AML-193 (cell line): Measurements from ENCODE around the gene NSG2.
A peak's percentile ranks its signal among the peaks of the same experiment; 100 is the strongest.
"Not testable (repeated sequence)": the region's sequence is repeated elsewhere in the genome, so short reads cannot be mapped to it uniquely, and the experiment has no call there.

ENCODE experiments used
- DNase-seq, 2 experiments: peaks; one replicate each; lab custom pipeline; 2025; lab: John Stamatoyannopoulos, UW

Gene NSG2

GRCh38 chr5:174101195-174101730 is 55.8 kb downstream of the NSG2 start:
- DNase-seq, result no peak

DNA sequence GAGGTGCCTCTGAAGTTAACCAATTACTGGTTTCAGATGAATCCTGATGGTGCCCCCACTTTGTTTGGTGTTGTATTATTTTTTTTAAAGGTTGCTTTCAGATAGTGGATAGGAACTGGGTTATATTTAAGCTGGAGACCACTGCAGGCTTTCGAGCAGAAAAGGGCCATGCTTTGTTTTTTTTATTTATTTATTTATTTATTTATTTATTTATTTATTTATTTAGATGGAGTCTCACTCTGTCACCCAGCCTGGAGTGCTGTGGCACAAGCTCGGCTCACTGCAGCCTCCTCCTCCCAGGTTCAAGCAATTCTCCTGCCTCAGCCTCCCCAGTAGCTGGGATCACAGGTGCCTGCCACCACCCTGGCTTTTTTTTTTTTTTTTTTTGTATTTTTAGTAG is 57.1 kb downstream of the NSG2 start:
- not testable (repeated sequence) for DNase-seq

DNA sequence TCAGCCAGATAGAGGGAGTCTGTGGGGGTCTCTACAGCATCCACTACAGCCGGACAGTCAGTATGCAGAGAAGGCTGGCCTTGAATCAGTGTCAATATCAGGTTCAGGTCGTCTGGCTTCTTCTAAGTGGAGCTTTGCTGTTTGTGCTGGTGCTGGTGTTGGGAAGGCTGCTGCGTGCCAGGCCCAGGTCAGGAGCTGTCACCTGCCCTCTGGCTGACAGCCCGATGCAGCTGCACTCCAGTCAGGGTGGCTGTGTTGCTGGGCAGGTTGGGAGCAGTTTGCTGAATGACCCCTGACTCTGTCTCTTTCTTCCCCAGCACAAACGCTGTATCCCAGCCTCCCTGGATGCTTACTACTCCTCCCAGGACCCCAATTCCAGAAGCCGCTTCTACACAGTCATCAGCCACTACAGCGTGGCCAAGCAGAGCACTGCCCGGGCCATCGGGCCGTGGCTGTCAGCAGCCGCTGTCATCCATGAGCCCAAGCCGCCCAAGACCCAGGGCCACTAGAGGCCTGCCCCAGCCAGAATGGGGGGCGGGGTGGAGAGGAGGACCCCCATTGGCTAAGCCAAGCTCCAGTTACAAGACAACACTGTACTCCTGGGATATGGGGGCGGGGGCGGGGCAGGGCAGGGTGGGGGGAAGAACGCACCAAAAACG is 61.6 kb downstream of the NSG2 start:
- DNase-seq, result no peak

- no peak for DNase-seq
Observed at GRCh38 chr5:174108745-174109144, 63.2 kb downstream of the NSG2 start.

GRCh38 chr5:174109698-174110260 is 64.3 kb downstream of the NSG2 start:
- DNase-seq, result peak in 1 of 2 experiments; percentile 6

- no peak for DNase-seq
Observed at GRCh38 chr5:174110310-174110709, 64.8 kb downstream of the NSG2 start.

DNA sequence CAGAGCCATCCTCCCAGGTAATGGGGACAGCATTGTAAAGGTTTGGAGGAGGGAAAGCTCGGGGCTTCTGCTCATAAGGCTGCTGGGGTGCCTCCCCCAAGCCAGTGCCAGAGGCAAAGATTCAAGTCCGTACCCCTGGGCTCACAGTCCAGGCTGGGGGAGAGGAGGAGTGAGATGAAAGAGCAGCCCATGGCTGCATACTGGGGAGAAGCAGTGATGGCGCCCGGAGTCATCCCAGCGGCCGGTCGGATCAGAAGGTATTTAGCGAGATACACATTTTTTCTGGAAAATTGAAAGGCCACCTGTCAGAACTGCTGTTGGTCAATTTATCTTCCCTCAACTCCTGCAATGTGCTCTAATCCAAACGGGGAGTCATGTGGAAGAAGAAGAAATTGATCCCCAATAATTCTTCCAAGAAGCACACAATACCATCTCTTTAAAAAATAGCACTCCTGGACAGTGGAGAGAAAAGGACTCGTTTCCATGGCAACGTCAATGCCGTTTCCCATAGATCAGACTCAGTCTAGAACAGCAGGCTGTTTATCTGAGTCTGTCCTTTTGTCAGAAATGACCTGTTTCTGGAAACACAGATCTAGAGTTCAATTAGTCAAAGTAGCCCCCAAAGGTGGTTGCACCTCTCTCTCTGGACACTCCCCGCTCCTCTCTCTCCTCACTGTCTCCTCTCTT is 65.9 kb downstream of the NSG2 start:
- DNase-seq, result no peak

DNA sequence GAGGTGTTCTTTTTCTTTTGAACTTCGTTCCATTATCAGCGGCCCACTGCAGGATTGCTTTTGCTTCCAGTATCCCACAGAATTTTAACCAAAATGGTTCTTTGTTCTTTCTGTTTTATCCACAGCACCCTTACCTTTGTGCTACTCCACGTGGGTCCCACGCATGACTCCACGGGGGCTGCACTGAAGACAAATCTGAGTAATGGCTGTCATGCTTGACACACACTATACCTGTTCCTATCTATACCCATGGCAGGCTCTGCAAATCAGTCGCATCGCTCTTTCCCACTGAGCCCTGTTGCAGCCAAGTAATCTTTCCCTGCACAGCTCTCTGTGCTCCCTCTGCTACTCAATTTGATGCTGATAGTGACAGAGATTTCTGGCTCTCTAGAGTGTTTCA is 69.7 kb downstream of the NSG2 start:
- no peak for DNase-seq

DNA sequence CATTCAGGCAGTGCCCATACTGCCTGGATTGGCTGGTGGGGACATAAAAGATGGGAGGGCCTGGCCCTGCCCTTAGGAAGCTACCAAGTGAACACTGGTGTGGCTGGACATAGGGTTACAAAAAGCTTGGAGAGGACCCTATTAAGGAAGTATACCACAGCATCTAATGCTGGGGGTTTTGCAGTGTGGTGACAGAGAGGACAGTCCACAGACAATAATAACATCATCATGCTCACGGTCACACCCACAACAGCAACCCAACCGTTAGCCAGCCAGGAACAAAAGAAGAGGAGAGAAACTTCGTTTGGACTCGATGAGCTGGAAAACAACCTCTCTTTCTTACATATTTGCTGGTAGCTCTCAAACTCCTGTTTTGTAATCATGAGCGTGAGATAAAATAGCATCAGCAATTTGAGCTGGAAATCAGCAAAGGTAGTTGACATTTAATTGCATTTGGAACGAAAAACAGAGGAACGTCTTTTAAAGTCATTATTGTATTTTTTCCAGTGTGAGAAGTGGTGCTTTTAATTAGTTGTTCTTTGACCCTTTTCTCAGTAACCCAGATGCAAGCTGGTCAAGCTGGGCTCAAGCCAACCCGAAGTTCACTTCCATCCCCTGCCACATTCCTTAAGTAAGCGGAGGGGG is 73.4 kb downstream of the NSG2 start:
- DNase-seq, result no peak

- no peak for DNase-seq
Observed at GRCh38 chr5:174119468-174119881, 74.0 kb downstream of the NSG2 start.

- no peak for DNase-seq
Observed at GRCh38 chr5:174120401-174121005, 75.0 kb downstream of the NSG2 start.

DNA sequence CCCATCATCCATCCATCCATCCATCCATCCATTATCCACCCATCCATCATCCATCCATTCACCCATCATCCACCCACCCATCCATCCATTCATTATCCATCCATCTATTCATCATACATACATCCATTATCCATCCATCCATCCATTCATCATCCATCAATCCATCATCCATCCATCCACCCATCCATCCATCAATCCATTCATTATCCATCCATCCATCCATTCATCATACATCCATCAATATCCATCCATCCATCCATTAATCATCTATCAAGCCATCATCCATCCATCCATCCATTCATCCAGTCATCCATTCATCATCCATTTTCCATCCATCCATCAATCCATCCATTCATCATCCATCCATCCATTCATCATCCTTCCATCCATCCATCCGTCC is 89.0 kb downstream of the NSG2 start:
- no peak for DNase-seq

DNA sequence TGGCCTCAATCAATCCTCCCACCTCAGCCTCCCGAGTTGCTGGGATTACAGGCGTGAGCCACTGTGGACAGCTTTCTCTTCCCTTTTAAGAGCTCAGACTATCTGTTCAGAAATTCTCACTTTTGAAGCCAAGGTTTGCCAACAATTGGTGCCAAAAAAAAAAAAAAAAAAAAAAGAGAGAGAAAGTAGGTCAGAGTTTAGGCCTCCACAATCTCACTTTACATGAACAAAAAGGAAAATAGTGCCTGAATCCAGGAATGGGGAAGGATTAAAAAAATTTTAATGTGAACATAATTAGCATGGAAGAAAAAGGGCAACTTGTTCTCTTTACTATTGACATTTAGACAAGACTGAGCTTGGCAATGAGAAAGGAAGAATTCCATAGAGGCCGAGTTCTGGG is 94.1 kb downstream of the NSG2 start:
- no peak for DNase-seq

- no peak for DNase-seq
Observed at GRCh38 chr5:174140452-174141020, 95.0 kb downstream of the NSG2 start.

DNA sequence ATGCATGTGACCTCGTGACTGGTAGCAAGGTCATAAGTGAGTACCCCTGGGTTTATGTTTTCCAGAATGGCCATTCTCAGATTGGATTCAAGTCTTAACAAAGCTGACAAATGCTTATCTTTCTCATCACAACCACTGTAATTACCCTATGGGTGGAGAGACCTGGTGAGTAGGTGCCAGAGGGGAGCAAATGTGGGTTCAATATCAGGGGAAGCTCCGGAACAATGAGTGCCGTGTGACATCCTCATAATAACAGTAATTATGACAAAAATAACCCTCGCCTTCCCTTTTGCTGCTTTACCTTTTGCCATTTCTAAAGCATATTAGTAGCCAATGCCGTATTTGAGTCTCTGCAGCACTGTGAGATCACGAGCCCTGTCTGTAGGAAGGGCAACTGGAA is 95.9 kb downstream of the NSG2 start:
- no peak for DNase-seq

DNA sequence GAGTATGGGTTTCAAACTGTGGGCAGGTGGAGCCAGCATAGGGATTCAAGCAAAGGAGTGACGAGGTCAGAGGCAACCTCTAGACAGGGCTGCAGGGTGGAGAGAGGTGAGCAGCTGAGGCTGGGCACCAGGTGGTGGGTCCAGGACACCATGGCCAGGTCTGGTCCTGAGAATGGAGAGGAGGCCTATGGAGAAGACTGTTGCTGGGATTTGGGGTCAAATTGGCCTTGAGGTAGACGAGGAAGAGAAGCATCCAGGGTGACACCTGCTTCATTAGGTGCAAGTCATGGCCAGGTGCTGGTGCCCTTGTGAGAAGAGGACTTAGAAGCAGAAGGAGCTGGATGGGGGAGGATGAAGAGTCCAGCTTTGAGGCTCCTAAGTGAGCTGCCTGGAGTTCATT is 99.6 kb downstream of the NSG2 start:
- DNase-seq, result no peak

DNA sequence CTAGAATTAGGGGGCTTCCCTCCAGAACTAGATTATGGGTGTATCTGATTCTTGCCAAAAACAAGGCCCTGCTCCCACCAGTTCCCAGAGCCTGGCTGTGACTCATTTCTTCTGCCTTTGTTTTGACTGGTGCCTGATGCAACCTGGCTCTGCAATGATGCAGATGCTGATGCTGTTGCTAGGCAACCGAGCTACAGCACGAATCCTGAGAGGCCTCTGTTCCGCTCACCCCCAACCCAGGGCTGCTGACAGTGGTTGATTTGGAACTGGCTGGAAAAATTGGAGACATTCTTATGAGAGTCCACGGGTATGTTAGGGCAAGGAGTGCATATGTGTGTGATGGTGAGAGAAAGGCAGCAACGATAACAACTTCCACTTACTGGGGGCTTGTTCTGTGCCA is 100.3 kb downstream of the NSG2 start:
- DNase-seq, result no peak

DNA sequence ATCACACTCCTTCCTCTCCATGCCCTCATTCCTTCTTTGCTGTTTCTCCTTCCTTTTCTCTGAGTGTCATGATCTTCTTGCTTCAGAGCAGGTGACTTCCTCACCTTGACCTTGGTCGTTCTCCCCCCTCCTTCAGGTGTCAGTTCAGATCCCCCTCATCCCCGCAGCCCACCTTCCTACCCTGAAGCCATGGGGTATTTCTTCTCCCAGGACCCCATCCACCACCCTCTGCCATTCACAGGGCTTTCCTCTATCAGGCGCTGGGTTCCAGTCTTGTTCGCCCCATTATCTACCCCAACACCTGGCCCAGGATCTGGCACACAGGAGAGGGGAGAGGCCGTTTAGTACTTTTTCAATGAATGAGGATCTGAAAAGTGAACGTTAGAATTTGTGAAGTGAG is 101.0 kb downstream of the NSG2 start:
- DNase-seq, result no peak

GRCh38 chr5:174147012-174147411 is 101.5 kb downstream of the NSG2 start:
- DNase-seq, result not testable (repeated sequence)

- no peak for DNase-seq
Observed at GRCh38 chr5:174147551-174147950, 102.0 kb downstream of the NSG2 start.

DNA sequence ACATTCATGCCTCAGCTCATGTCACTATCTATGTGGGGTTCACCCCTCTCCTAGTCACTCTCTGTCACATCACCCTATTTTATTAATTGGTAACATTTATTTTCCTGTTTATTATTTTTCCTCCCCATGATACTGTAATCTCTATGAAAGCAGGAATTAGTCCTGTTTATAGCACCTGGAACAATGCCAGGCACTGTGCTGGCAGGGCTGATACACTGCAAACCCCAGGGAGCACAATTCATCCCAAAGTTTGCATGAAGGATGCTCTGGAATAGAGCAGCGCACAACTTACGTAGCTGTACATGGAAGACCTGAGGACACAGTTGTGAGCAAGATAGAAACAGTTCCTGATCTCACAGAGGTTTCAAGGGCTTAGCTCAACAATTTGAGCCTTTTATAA is 103.2 kb downstream of the NSG2 start:
- DNase-seq, result no peak

DNA sequence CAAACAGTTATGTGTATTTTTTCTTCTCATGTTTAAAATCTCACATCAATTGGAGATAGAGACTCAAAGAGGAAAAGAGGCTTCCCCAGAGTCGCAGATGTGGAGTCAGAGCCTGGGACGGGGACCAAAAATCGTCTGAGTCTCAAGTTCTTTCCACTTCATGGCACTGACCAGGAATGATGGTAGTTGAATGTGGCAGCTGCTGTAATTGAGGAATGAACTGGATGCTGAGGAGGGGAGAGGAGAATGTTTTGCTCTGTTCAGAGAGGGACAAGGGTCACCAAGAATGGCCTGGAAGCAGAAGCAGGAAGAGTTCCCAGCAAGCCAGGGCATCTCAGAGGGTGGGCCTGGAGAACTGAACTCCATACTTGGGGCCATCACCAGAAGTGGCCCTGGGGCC is 103.9 kb downstream of the NSG2 start:
- no peak for DNase-seq
